Measurements from ENCODE around the gene OR52J3. TPM values are rescaled to one million over a fixed set of nuclear protein-coding genes. Genes with fewer than 3 reads are reported as not detected.

Gene OR52J3
- total and polyA plus RNA-seq, 4 donors, result not detected

GRCh38 chr11:5011254-5011653 is 35.1 kb upstream of the OR52J3 start:
- Histone ChIP-seq H3K27me3 (ENCODE audit: control insufficient read depth in 3 of 3, insufficient read depth in 3 of 3, low read length in 2 of 3) (no peaks in the 10 kb centered on the region), H3K4me1 (ENCODE audit: control insufficient read depth in 5 of 5, insufficient read depth in 5 of 5, low read length in 5 of 5) (no peaks in the 10 kb centered on the region), H3K36me3 (ENCODE audit: control insufficient read depth in 4 of 4, insufficient read depth in 4 of 4, low read length in 4 of 4) (no peaks in the 10 kb centered on the region), H3K9ac (ENCODE audit: insufficient read depth in 1 of 2, low read length in 2 of 2) (no peak overlapping the region), H3K4me3 (no peak overlapping the region), H3K27ac (ENCODE audit: low read depth in 1 of 2, low read length in 1 of 2) (no peak overlapping the region), H3K9me3 (ENCODE audit: control insufficient read depth in 4 of 4, insufficient read depth in 3 of 4, low read length in 3 of 4) (no peaks in the 10 kb centered on the region)
- no peak for TF ChIP-seq CTCF (IDR thresholded peaks at IDR 0.05; ENCODE audit: control extremely low read depth, extremely low read depth)
- ATAC-seq (ENCODE audit: insufficient read depth, low FRiP score) (no peak), DNase-seq (no peak)
- WGBS, 2 donors, result 72 to 79% methylated on average over 8 of the region's 8 CpGs

- TF ChIP-seq CTCF (IDR thresholded peaks at IDR 0.05; ENCODE audit: control extremely low read depth, extremely low read depth), result no peak
- no peak for ATAC-seq (ENCODE audit: insufficient read depth, low FRiP score)
- Histone ChIP-seq H3K9me3 (ENCODE audit: control insufficient read depth in 4 of 4, insufficient read depth in 3 of 4, low read length in 3 of 4) (no peaks in the 10 kb centered on the region), H3K4me1 (ENCODE audit: control insufficient read depth in 5 of 5, insufficient read depth in 5 of 5, low read length in 5 of 5) (no peaks in the 10 kb centered on the region), H3K27me3 (ENCODE audit: control insufficient read depth in 3 of 3, insufficient read depth in 3 of 3, low read length in 2 of 3) (no peaks in the 10 kb centered on the region), H3K36me3 (ENCODE audit: control insufficient read depth in 4 of 4, insufficient read depth in 4 of 4, low read length in 4 of 4) (no peaks in the 10 kb centered on the region), H3K9ac (ENCODE audit: insufficient read depth in 1 of 2, low read length in 2 of 2) (no peak overlapping the region), H3K4me3 (no peak overlapping the region), H3K27ac (ENCODE audit: low read depth in 1 of 2, low read length in 1 of 2) (no peak overlapping the region)
- DNase-seq, result no peak
- 86 to 91% methylated on average over 1 of the region's 1 CpG for whole genome bisulfite sequencing, 2 donors
Observed at GRCh38 chr11:5013012-5013411, 33.3 kb upstream of the OR52J3 start.

GRCh38 chr11:5021996-5022395 is 24.3 kb upstream of the OR52J3 start:
- 87 to 89% methylated on average over 2 of the region's 2 CpGs for WGBS, 2 donors
- no peaks in the 10 kb centered on the region for H3K27me3 ChIP-seq (ENCODE audit: control insufficient read depth in 3 of 3, insufficient read depth in 3 of 3, low read length in 2 of 3)
- no peak overlapping the region for H3K4me3 ChIP-seq
- no peak overlapping the region for H3K9ac ChIP-seq (ENCODE audit: insufficient read depth in 1 of 2, low read length in 2 of 2)
- TF ChIP-seq CTCF (IDR thresholded peaks at IDR 0.05; ENCODE audit: control extremely low read depth, extremely low read depth), result no peak
- ATAC-seq (ENCODE audit: insufficient read depth, low FRiP score) (no peak), DNase-seq (no peak)
- peaks cover 0 to 8% (median 5%) of the 10 kb centered on the region in 4 donors for H3K9me3 ChIP-seq (ENCODE audit: control insufficient read depth in 4 of 4, insufficient read depth in 3 of 4, low read length in 3 of 4)
- no peaks in the 10 kb centered on the region for H3K36me3 ChIP-seq (ENCODE audit: control insufficient read depth in 4 of 4, insufficient read depth in 4 of 4, low read length in 4 of 4)
- H3K27ac ChIP-seq (ENCODE audit: low read depth in 1 of 2, low read length in 1 of 2), result no peak overlapping the region
- H3K4me1 ChIP-seq (ENCODE audit: control insufficient read depth in 5 of 5, insufficient read depth in 5 of 5, low read length in 5 of 5), result no peaks in the 10 kb centered on the region

- no peak overlapping the region for H3K9ac ChIP-seq (ENCODE audit: insufficient read depth in 1 of 2, low read length in 2 of 2)
- no peak for TF ChIP-seq CTCF (IDR thresholded peaks at IDR 0.05; ENCODE audit: control extremely low read depth, extremely low read depth)
- H3K4me1 ChIP-seq (ENCODE audit: control insufficient read depth in 5 of 5, insufficient read depth in 5 of 5, low read length in 5 of 5), result no peaks in the 10 kb centered on the region
- DNase-seq (no peak), ATAC-seq (ENCODE audit: insufficient read depth, low FRiP score) (no peak)
- H3K27ac ChIP-seq (ENCODE audit: low read depth in 1 of 2, low read length in 1 of 2), result no peak overlapping the region
- 82 to 90% methylated on average over 2 of the region's 2 CpGs for WGBS, 2 donors
- no peaks in the 10 kb centered on the region for H3K9me3 ChIP-seq (ENCODE audit: control insufficient read depth in 4 of 4, insufficient read depth in 3 of 4, low read length in 3 of 4)
- no peak overlapping the region for H3K4me3 ChIP-seq
- no peaks in the 10 kb centered on the region for H3K36me3 ChIP-seq (ENCODE audit: control insufficient read depth in 4 of 4, insufficient read depth in 4 of 4, low read length in 4 of 4)
- no peaks in the 10 kb centered on the region for H3K27me3 ChIP-seq (ENCODE audit: control insufficient read depth in 3 of 3, insufficient read depth in 3 of 3, low read length in 2 of 3)
Observed at GRCh38 chr11:5036669-5037068, 9.7 kb upstream of the OR52J3 start.
